Measurements from ENCODE around the gene SCAF4. TPM values are rescaled to one million over a fixed set of nuclear protein-coding genes. Genes with fewer than 3 reads are reported as not detected.

The SCAF4 gene
- total RNA-seq, 4 donors from 2014 or later, result 8.2 to 11.5 (median 10.0) TPM

GRCh38 chr21:31774031-31774430, 42.1 kb upstream of the SCAF4 start:
- H3K27me3 ChIP-seq, result no peaks in the 10 kb centered on the region
- H3K4me3 ChIP-seq, result no peak overlapping the region
- H3K36me3 ChIP-seq, result no peaks in the 10 kb centered on the region
- H3K9me3 ChIP-seq, result no peaks in the 10 kb centered on the region
- TF ChIP-seq CTCF (IDR thresholded peaks at IDR 0.05 in 4 of 5, conservative IDR thresholded peaks at IDR 0.05 in 1 of 5), result no peak
- no peak for TF ChIP-seq POLR2A (IDR thresholded peaks at IDR 0.05)
- in situ Hi-C loops (cut with MboI; ENCODE audit: low sequenced_read_pairs in 4 of 4) (no loop called here), intact Hi-C loops (cut with DNase I; ENCODE audit: low total_unique reads) (no loop called here)
- H3K4me1 ChIP-seq, result no peaks in the 10 kb centered on the region
- H3K27ac ChIP-seq, result no peak overlapping the region
- DNase-seq (no peak), ATAC-seq (no peak)

- Histone ChIP-seq H3K4me3 (no peak overlapping the region), H3K36me3 (no peaks in the 10 kb centered on the region), H3K9me3 (no peaks in the 10 kb centered on the region), H3K4me1 (no peaks in the 10 kb centered on the region), H3K27ac (no peak overlapping the region), H3K27me3 (no peaks in the 10 kb centered on the region)
- no peak for DNase-seq
- TF ChIP-seq CTCF (IDR thresholded peaks at IDR 0.05 in 4 of 5, conservative IDR thresholded peaks at IDR 0.05 in 1 of 5), result no peak
- no peak for TF ChIP-seq POLR2A (IDR thresholded peaks at IDR 0.05)
- intact Hi-C loops (cut with DNase I; ENCODE audit: low total_unique reads) (no loop called here), in situ Hi-C loops (cut with MboI; ENCODE audit: low sequenced_read_pairs in 4 of 4) (no loop called here)
- ATAC-seq, result no peak
Measured at GRCh38 chr21:31772674-31773555, 41.0 kb upstream of the SCAF4 start.

- no peak for TF ChIP-seq CTCF (IDR thresholded peaks at IDR 0.05 in 4 of 5, conservative IDR thresholded peaks at IDR 0.05 in 1 of 5)
- no peak for TF ChIP-seq POLR2A (IDR thresholded peaks at IDR 0.05)
- Histone ChIP-seq H3K4me3 (no peak overlapping the region), H3K27me3 (no peaks in the 10 kb centered on the region), H3K36me3 (no peaks in the 10 kb centered on the region), H3K4me1 (no peaks in the 10 kb centered on the region), H3K27ac (no peak overlapping the region), H3K9me3 (no peaks in the 10 kb centered on the region)
- DNase-seq (no peak), ATAC-seq (no peak)
- intact Hi-C loops (cut with DNase I; ENCODE audit: low total_unique reads), result no loop called here
- in situ Hi-C loops (cut with MboI; ENCODE audit: low sequenced_read_pairs in 4 of 4), result no loop called here
Measured at GRCh38 chr21:31771685-31772084, 39.8 kb upstream of the SCAF4 start.

GRCh38 chr21:31768710-31769109, 36.8 kb upstream of the SCAF4 start:
- TF ChIP-seq POLR2A (IDR thresholded peaks at IDR 0.05), result no peak
- no peak for TF ChIP-seq CTCF (IDR thresholded peaks at IDR 0.05 in 4 of 5, conservative IDR thresholded peaks at IDR 0.05 in 1 of 5)
- ATAC-seq, result no peak
- intact Hi-C loops (cut with DNase I; ENCODE audit: low total_unique reads), result no loop called here

More at GRCh38 chr21:31768710-31769109, 36.8 kb upstream of the SCAF4 start:
- no peak for DNase-seq
- Histone ChIP-seq H3K27me3 (no peaks in the 10 kb centered on the region), H3K4me1 (no peaks in the 10 kb centered on the region), H3K36me3 (no peaks in the 10 kb centered on the region), H3K4me3 (no peak overlapping the region), H3K9me3 (no peaks in the 10 kb centered on the region), H3K27ac (no peak overlapping the region)
- in situ Hi-C loops (cut with MboI; ENCODE audit: low sequenced_read_pairs in 4 of 4), result no loop called here

Measured in gastrocnemius medialis (tissue), 4 donors.